Measurements from ENCODE around the gene MAPK7. TPM values are rescaled to one million over a fixed set of nuclear protein-coding genes. Genes with fewer than 3 reads are reported as not detected.

Gene MAPK7
- total and polyA plus RNA-seq, 2 of the 4 experiments (the other 2 are of a cell fraction), result 9.7 to 25.4 TPM

DNA sequence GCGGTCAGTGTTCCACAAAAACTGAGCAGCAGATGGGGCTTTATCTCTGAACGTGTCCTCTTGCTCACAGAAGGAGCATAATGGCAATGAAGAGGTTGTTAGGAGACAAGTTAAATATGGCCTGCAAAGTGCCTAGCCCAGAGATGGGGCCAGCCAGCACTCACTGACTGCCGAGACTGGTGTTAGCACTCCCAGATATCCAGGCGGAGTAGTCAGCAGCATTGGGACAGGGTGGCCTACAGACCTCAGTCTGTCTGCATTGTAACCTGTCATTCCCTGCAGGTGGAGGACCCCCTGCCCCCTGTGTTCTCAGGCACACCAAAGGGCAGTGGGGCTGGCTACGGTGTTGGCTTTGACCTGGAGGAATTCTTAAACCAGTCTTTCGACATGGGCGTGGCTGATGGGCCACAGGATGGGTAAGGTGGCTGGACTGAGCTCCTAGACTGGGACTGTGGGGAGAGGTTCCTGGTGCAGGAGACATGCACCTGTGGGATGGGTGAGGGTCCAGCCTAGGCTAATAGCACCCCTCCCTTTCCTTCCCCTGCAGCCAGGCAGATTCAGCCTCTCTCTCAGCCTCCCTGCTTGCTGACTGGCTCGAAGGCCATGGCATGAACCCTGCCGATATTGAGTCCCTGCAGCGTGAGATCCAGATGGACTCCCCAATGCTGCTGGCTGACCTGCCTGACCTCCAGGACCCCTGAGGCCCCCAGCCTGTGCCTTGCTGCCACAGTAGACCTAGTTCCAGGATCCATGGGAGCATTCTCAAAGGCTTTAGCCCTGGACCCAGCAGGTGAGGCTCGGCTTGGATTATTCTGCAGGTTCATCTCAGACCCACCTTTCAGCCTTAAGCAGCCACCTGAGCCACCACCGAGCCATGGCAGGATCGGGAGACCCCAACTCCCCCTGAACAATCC is 4.5 kb downstream of the MAPK7 start (continued):
- TF ChIP-seq SMC3 (IDR thresholded peaks at IDR 0.05; ENCODE audit: low read depth, low read length) (no peak), MAFK (IDR thresholded peaks at IDR 0.05; ENCODE audit: low read depth, low read length) (no peak)

All from IMR-90 (cell line).